HAP-1 (cell line): ENCODE data around the gene PGGT1B.

Source experiments
- DNase-seq, 2 experiments: peaks; one replicate each; pipeline ENCODE4 v3.0.0-alpha.2; 2016 to 2020; ENCODE audit warnings: low spot score in 2 of 2
- H3K27me3 ChIP-seq: fragments of 250-450 bp; sonication (Bioruptor Pico); 2 replicates; pipeline ENCODE4 v1.5.1; 2020; ENCODE audit warnings: low read depth, mild to moderate bottlenecking, moderate library complexity
- H3K36me3 ChIP-seq: fragments of 250-450 bp; sonication (Bioruptor Pico); replicated peaks from 2 replicates; pipeline ENCODE4 v1.5.1; 2020; ENCODE audit warnings: mild to moderate bottlenecking
- H3K4me1 ChIP-seq: fragments of 250-450 bp; sonication (Bioruptor Pico); 2 replicates; pipeline ENCODE4 v1.5.1; 2020; ENCODE audit warnings: mild to moderate bottlenecking
- H3K4me3 ChIP-seq: fragments of 250-450 bp; sonication (Bioruptor Pico); 2 replicates; pipeline ENCODE4 v1.5.1; 2020; ENCODE audit warnings: mild to moderate bottlenecking, moderate library complexity
- H3K9me3 ChIP-seq: fragments of 250-450 bp; sonication (Bioruptor Pico); 2 replicates; pipeline ENCODE4 v1.5.1; 2020; ENCODE audit warnings: mild to moderate bottlenecking, moderate library complexity
- in situ Hi-C: fragments of 300-500 bp; cut with MboI; formaldehyde crosslinking; loops from 3 replicates; pipeline ENCODE4 v1.14.3; 2020; ENCODE audit warnings: low sequenced_read_pairs, inconsistent platforms, mixed read lengths

PGGT1B gene

GRCh38 chr5:115241881-115242642, 20.6 kb downstream of the PGGT1B start:
- no peak overlapping the region for H3K4me3 ChIP-seq
- no peak for DNase-seq
- in situ Hi-C loops = loop anchor here (5.0 kb wide), 1 partner anchor 145 kb away; no protein-coding TSS in a partner anchor
- no peaks in the 10 kb centered on the region for H3K27me3 ChIP-seq
- peaks cover 3% of the 10 kb centered on the region for H3K36me3 ChIP-seq
- H3K4me1 ChIP-seq = no peaks in the 10 kb centered on the region
- H3K9me3 ChIP-seq = no peaks in the 10 kb centered on the region

GRCh38 chr5:115237066-115237465, 25.6 kb downstream of the PGGT1B start:
- Histone ChIP-seq H3K36me3 (peaks cover 3% of the 10 kb centered on the region), H3K27me3 (no peaks in the 10 kb centered on the region), H3K9me3 (no peaks in the 10 kb centered on the region), H3K4me1 (no peaks in the 10 kb centered on the region), H3K4me3 (no peak overlapping the region)
- DNase-seq = no peak
- in situ Hi-C loops = no loop called here

- Histone ChIP-seq H3K36me3 (peaks cover 3% of the 10 kb centered on the region), H3K4me3 (no peak overlapping the region), H3K27me3 (no peaks in the 10 kb centered on the region), H3K4me1 (no peaks in the 10 kb centered on the region), H3K9me3 (no peaks in the 10 kb centered on the region)
- in situ Hi-C loops = no loop called here
- no peak for DNase-seq
Measured at GRCh38 chr5:115236599-115236998, 26.1 kb downstream of the PGGT1B start.

- DNase-seq = no peak
- H3K27me3 ChIP-seq = no peaks in the 10 kb centered on the region
- H3K4me1 ChIP-seq = no peaks in the 10 kb centered on the region
- H3K9me3 ChIP-seq = no peaks in the 10 kb centered on the region
- H3K36me3 ChIP-seq = peaks cover 11% of the 10 kb centered on the region; the same call in 1 of the 2 replicates
- in situ Hi-C loops = no loop called here
- H3K4me3 ChIP-seq = no peak overlapping the region
Measured at GRCh38 chr5:115231598-115231997, 31.1 kb downstream of the PGGT1B start.

- Histone ChIP-seq H3K4me1 (no peaks in the 10 kb centered on the region), H3K9me3 (no peaks in the 10 kb centered on the region), H3K4me3 (no peak overlapping the region), H3K27me3 (no peaks in the 10 kb centered on the region), H3K36me3 (peaks cover 11% of the 10 kb centered on the region; the same call in 1 of the 2 replicates)
- DNase-seq = no peak
- in situ Hi-C loops = no loop called here
Measured at GRCh38 chr5:115229606-115230005, 33.1 kb downstream of the PGGT1B start.

- H3K4me3 ChIP-seq = no peak overlapping the region
- no peak for DNase-seq
- H3K9me3 ChIP-seq = no peaks in the 10 kb centered on the region
- in situ Hi-C loops = no loop called here
- no peaks in the 10 kb centered on the region for H3K27me3 ChIP-seq
- no peaks in the 10 kb centered on the region for H3K4me1 ChIP-seq
- peaks cover 11% of the 10 kb centered on the region; the same call in 1 of the 2 replicates for H3K36me3 ChIP-seq
Measured at GRCh38 chr5:115227281-115227680, 35.4 kb downstream of the PGGT1B start.

GRCh38 chr5:115214541-115214940, 48.1 kb downstream of the PGGT1B start:
- no peak for DNase-seq
- no peak overlapping the region for H3K4me3 ChIP-seq
- peaks cover 16% of the 10 kb centered on the region for H3K4me1 ChIP-seq
- no peaks in the 10 kb centered on the region for H3K9me3 ChIP-seq
- no peaks in the 10 kb centered on the region for H3K27me3 ChIP-seq
- in situ Hi-C loops = no loop called here
- peaks cover 6% of the 10 kb centered on the region; the same call in 1 of the 2 replicates for H3K36me3 ChIP-seq

GRCh38 chr5:115209279-115209678, 53.4 kb downstream of the PGGT1B start:
- Histone ChIP-seq H3K36me3 (0 out of 2 replicates have a peak, but pooled peaks cover 3% of the 10 kb centered on the region), H3K27me3 (no peaks in the 10 kb centered on the region), H3K4me1 (peaks cover 16% of the 10 kb centered on the region), H3K9me3 (no peaks in the 10 kb centered on the region), H3K4me3 (no peak overlapping the region)
- DNase-seq = no peak
- in situ Hi-C loops = no loop called here

- Histone ChIP-seq H3K9me3 (no peaks in the 10 kb centered on the region), H3K27me3 (no peaks in the 10 kb centered on the region), H3K4me1 (no peaks in the 10 kb centered on the region), H3K4me3 (no peak overlapping the region), H3K36me3 (no peaks in the 10 kb centered on the region)
- in situ Hi-C loops = no loop called here
- DNase-seq = no peak
Measured at GRCh38 chr5:115202952-115203351, 59.7 kb downstream of the PGGT1B start.

GRCh38 chr5:115196161-115196560, 66.5 kb downstream of the PGGT1B start:
- H3K4me1 ChIP-seq = no peaks in the 10 kb centered on the region
- H3K27me3 ChIP-seq = no peaks in the 10 kb centered on the region
- in situ Hi-C loops = no loop called here
- no peak for DNase-seq
- no peak overlapping the region for H3K4me3 ChIP-seq
- H3K9me3 ChIP-seq = no peaks in the 10 kb centered on the region
- no peaks in the 10 kb centered on the region for H3K36me3 ChIP-seq

- in situ Hi-C loops = no loop called here
- Histone ChIP-seq H3K4me3 (no peak overlapping the region), H3K27me3 (no peaks in the 10 kb centered on the region), H3K9me3 (no peaks in the 10 kb centered on the region), H3K36me3 (no peaks in the 10 kb centered on the region), H3K4me1 (no peaks in the 10 kb centered on the region)
- DNase-seq = no peak
Measured at GRCh38 chr5:115194676-115195075, 68.0 kb downstream of the PGGT1B start.

GRCh38 chr5:115193295-115193694, 69.4 kb downstream of the PGGT1B start:
- no peaks in the 10 kb centered on the region for H3K27me3 ChIP-seq
- in situ Hi-C loops = no loop called here
- no peaks in the 10 kb centered on the region for H3K36me3 ChIP-seq
- DNase-seq = no peak
- H3K4me3 ChIP-seq = no peak overlapping the region
- no peaks in the 10 kb centered on the region for H3K9me3 ChIP-seq
- H3K4me1 ChIP-seq = no peaks in the 10 kb centered on the region

- H3K36me3 ChIP-seq = no peaks in the 10 kb centered on the region
- no peaks in the 10 kb centered on the region for H3K9me3 ChIP-seq
- no peaks in the 10 kb centered on the region for H3K4me1 ChIP-seq
- no peak for DNase-seq
- no peak overlapping the region for H3K4me3 ChIP-seq
- in situ Hi-C loops = no loop called here
- no peaks in the 10 kb centered on the region for H3K27me3 ChIP-seq
Measured at GRCh38 chr5:115192098-115192497, 70.6 kb downstream of the PGGT1B start.

GRCh38 chr5:115191474-115192031, 71.1 kb downstream of the PGGT1B start:
- in situ Hi-C loops = no loop called here
- Histone ChIP-seq H3K4me1 (no peaks in the 10 kb centered on the region), H3K36me3 (no peaks in the 10 kb centered on the region), H3K9me3 (no peaks in the 10 kb centered on the region), H3K4me3 (no peak overlapping the region), H3K27me3 (no peaks in the 10 kb centered on the region)
- DNase-seq = no peak
